Measurements from ENCODE around the gene C9orf43. TPM values are rescaled to one million over a fixed set of nuclear protein-coding genes. Genes with fewer than 3 reads are reported as not detected.

C9orf43 gene
- total and polyA plus RNA-seq, 2 experiments from 2014 or later, result 0.63 to 1.1 TPM

DNA sequence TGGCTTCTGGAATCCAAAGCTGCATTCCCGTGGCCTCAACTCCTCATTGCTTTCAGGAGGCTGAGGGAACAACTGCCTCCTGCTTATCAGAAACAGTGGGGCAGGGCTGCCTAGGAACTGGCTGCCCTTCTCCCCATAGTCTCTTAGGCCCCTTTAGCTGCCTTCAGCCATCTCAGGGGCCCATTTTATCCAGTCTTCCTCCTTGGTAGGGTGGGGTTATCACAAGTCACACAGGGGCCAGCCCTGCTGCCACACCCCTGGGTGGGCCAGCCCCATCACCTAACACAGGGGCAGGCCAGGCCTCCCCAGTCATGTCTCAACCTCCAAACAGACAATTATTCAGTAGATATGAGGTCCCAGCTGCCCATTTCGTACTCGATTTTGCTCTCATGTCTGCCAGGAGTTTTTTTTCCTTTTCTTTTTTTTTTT lies 13.3 kb upstream of the C9orf43 start:
- Mint-ChIP-seq H3K4me3 (no peak overlapping the region), H3K27ac (no peak overlapping the region), H3K9me3 (no peaks in the 10 kb centered on the region), H3K36me3 (ENCODE audit: low read depth) (peaks cover 3% of the 10 kb centered on the region; the same call in 2 of the 3 replicates), H3K4me1 (peaks cover 4% of the 10 kb centered on the region; the same call in 2 of the 3 replicates), H3K27me3 (ENCODE audit: insufficient read depth, low read depth, poor library complexity) (peaks cover 4% of the 10 kb centered on the region)
- no peak overlapping the region for H3K27ac ChIP-seq (ENCODE audit: low read depth)
- H4K20me1 ChIP-seq (replicated peaks; ENCODE audit: insufficient read depth), result 0 out of 2 replicates have a peak, but pooled peaks cover 2% of the 10 kb centered on the region
- no peak for ATAC-seq
- H3K4me1 ChIP-seq (ENCODE audit: insufficient read depth), result no peaks in the 10 kb centered on the region
- 0 out of 2 replicates have a peak, but pooled peaks cover 3% of the 10 kb centered on the region for H3F3A ChIP-seq (replicated peaks; ENCODE audit: low read depth)
- no peak overlapping the region for H3K4me2 ChIP-seq
- no peaks in the 10 kb centered on the region for H3K9me2 ChIP-seq (ENCODE audit: insufficient read depth)
- H3K36me3 ChIP-seq (ENCODE audit: insufficient read depth), result no peaks in the 10 kb centered on the region
- TF ChIP-seq CREB1 (CRISPR knock-in tag; IDR thresholded peaks at IDR 0.05; ENCODE audit: low read depth) (no peak), ZNF114 (CRISPR knock-in tag; IDR thresholded peaks at IDR 0.05) (no peak), EZH2 (IDR thresholded peaks at IDR 0.05; ENCODE audit: low read depth, unreplicated experiment) (no peak), POLR2AphosphoS5 (IDR thresholded peaks at IDR 0.05; ENCODE audit: low read depth) (no peak), EZH2phosphoT487 (IDR thresholded peaks at IDR 0.05; ENCODE audit: unreplicated experiment) (no peak), ZNF331 (CRISPR knock-in tag; IDR thresholded peaks at IDR 0.05; ENCODE audit: low read depth) (no peak), STAT1 (IDR thresholded peaks at IDR 0.05; ENCODE audit: unreplicated experiment) (no peak), NANOG (IDR thresholded peaks at IDR 0.05; ENCODE audit: borderline replicate concordance) (no peak), JUNB (IDR thresholded peaks at IDR 0.05; ENCODE audit: unreplicated experiment) (no peak)
- TF ChIP-seq, protein P1, sequence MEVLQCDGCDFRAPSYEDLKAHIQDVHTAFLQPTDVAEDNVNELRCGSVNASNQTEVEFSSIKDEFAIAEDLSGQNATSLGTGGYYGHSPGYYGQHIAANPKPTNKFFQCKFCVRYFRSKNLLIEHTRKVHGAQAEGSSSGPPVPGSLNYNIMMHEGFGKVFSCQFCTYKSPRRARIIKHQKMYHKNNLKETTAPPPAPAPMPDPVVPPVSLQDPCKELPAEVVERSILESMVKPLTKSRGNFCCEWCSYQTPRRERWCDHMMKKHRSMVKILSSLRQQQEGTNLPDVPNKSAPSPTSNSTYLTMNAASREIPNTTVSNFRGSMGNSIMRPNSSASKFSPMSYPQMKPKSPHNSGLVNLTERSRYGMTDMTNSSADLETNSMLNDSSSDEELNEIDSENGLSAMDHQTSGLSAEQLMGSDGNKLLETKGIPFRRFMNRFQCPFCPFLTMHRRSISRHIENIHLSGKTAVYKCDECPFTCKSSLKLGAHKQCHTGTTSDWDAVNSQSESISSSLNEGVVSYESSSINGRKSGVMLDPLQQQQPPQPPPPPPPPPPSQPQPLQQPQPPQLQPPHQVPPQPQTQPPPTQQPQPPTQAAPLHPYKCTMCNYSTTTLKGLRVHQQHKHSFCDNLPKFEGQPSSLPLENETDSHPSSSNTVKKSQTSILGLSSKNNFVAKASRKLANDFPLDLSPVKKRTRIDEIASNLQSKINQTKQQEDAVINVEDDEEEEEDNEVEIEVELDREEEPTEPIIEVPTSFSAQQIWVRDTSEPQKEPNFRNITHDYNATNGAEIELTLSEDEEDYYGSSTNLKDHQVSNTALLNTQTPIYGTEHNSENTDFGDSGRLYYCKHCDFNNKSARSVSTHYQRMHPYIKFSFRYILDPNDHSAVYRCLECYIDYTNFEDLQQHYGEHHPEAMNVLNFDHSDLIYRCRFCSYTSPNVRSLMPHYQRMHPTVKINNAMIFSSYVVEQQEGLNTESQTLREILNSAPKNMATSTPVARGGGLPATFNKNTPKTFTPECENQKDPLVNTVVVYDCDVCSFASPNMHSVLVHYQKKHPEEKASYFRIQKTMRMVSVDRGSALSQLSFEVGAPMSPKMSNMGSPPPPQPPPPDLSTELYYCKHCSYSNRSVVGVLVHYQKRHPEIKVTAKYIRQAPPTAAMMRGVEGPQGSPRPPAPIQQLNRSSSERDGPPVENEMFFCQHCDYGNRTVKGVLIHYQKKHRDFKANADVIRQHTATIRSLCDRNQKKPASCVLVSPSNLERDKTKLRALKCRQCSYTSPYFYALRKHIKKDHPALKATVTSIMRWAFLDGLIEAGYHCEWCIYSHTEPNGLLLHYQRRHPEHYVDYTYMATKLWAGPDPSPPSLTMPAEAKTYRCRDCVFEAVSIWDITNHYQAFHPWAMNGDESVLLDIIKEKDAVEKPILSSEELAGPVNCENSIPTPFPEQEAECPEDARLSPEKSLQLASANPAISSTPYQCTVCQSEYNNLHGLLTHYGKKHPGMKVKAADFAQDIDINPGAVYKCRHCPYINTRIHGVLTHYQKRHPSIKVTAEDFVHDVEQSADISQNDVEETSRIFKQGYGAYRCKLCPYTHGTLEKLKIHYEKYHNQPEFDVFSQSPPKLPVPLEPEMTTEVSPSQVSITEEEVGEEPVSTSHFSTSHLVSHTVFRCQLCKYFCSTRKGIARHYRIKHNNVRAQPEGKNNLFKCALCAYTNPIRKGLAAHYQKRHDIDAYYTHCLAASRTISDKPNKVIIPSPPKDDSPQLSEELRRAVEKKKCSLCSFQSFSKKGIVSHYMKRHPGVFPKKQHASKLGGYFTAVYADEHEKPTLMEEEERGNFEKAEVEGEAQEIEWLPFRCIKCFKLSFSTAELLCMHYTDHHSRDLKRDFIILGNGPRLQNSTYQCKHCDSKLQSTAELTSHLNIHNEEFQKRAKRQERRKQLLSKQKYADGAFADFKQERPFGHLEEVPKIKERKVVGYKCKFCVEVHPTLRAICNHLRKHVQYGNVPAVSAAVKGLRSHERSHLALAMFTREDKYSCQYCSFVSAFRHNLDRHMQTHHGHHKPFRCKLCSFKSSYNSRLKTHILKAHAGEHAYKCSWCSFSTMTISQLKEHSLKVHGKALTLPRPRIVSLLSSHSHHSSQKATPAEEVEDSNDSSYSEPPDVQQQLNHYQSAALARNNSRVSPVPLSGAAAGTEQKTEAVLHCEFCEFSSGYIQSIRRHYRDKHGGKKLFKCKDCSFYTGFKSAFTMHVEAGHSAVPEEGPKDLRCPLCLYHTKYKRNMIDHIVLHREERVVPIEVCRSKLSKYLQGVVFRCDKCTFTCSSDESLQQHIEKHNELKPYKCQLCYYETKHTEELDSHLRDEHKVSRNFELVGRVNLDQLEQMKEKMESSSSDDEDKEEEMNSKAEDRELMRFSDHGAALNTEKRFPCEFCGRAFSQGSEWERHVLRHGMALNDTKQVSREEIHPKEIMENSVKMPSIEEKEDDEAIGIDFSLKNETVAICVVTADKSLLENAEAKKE (CRISPR knock-in tag; IDR thresholded peaks at IDR 0.05), result no peak
- TF ChIP-seq, protein P2, sequence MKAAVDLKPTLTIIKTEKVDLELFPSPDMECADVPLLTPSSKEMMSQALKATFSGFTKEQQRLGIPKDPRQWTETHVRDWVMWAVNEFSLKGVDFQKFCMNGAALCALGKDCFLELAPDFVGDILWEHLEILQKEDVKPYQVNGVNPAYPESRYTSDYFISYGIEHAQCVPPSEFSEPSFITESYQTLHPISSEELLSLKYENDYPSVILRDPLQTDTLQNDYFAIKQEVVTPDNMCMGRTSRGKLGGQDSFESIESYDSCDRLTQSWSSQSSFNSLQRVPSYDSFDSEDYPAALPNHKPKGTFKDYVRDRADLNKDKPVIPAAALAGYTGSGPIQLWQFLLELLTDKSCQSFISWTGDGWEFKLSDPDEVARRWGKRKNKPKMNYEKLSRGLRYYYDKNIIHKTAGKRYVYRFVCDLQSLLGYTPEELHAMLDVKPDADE (IDR thresholded peaks at IDR 0.05), result no peak
- TF ChIP-seq, protein P3, sequence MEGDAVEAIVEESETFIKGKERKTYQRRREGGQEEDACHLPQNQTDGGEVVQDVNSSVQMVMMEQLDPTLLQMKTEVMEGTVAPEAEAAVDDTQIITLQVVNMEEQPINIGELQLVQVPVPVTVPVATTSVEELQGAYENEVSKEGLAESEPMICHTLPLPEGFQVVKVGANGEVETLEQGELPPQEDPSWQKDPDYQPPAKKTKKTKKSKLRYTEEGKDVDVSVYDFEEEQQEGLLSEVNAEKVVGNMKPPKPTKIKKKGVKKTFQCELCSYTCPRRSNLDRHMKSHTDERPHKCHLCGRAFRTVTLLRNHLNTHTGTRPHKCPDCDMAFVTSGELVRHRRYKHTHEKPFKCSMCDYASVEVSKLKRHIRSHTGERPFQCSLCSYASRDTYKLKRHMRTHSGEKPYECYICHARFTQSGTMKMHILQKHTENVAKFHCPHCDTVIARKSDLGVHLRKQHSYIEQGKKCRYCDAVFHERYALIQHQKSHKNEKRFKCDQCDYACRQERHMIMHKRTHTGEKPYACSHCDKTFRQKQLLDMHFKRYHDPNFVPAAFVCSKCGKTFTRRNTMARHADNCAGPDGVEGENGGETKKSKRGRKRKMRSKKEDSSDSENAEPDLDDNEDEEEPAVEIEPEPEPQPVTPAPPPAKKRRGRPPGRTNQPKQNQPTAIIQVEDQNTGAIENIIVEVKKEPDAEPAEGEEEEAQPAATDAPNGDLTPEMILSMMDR (conservative IDR thresholded peaks at IDR 0.05; ENCODE audit: low read depth in 2 of 2), result no peak
- TF ChIP-seq, protein P4, sequence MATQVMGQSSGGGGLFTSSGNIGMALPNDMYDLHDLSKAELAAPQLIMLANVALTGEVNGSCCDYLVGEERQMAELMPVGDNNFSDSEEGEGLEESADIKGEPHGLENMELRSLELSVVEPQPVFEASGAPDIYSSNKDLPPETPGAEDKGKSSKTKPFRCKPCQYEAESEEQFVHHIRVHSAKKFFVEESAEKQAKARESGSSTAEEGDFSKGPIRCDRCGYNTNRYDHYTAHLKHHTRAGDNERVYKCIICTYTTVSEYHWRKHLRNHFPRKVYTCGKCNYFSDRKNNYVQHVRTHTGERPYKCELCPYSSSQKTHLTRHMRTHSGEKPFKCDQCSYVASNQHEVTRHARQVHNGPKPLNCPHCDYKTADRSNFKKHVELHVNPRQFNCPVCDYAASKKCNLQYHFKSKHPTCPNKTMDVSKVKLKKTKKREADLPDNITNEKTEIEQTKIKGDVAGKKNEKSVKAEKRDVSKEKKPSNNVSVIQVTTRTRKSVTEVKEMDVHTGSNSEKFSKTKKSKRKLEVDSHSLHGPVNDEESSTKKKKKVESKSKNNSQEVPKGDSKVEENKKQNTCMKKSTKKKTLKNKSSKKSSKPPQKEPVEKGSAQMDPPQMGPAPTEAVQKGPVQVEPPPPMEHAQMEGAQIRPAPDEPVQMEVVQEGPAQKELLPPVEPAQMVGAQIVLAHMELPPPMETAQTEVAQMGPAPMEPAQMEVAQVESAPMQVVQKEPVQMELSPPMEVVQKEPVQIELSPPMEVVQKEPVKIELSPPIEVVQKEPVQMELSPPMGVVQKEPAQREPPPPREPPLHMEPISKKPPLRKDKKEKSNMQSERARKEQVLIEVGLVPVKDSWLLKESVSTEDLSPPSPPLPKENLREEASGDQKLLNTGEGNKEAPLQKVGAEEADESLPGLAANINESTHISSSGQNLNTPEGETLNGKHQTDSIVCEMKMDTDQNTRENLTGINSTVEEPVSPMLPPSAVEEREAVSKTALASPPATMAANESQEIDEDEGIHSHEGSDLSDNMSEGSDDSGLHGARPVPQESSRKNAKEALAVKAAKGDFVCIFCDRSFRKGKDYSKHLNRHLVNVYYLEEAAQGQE (IDR thresholded peaks at IDR 0.05; ENCODE audit: unreplicated experiment), result no peak
- H3K4me3 ChIP-seq, result no peak overlapping the region
- H3K79me2 ChIP-seq (replicated peaks; ENCODE audit: insufficient read depth), result no peaks in the 10 kb centered on the region
- H2AFZ ChIP-seq, result no peak overlapping the region
- no peaks in the 10 kb centered on the region for H3K27me3 ChIP-seq (ENCODE audit: insufficient read depth)
- DNase-seq (ENCODE audit: low spot score), result no peak
